D341Med (cell line): ENCODE results near the gene KCNIP1.
A peak's percentile ranks its signal among the peaks of the same experiment; 100 is the strongest.

Source experiments
- DNase-seq: peaks from one replicate; pipeline ENCODE4 v3.0.0; 2012; ENCODE audit warnings: low spot score

KCNIP1 gene

DNA sequence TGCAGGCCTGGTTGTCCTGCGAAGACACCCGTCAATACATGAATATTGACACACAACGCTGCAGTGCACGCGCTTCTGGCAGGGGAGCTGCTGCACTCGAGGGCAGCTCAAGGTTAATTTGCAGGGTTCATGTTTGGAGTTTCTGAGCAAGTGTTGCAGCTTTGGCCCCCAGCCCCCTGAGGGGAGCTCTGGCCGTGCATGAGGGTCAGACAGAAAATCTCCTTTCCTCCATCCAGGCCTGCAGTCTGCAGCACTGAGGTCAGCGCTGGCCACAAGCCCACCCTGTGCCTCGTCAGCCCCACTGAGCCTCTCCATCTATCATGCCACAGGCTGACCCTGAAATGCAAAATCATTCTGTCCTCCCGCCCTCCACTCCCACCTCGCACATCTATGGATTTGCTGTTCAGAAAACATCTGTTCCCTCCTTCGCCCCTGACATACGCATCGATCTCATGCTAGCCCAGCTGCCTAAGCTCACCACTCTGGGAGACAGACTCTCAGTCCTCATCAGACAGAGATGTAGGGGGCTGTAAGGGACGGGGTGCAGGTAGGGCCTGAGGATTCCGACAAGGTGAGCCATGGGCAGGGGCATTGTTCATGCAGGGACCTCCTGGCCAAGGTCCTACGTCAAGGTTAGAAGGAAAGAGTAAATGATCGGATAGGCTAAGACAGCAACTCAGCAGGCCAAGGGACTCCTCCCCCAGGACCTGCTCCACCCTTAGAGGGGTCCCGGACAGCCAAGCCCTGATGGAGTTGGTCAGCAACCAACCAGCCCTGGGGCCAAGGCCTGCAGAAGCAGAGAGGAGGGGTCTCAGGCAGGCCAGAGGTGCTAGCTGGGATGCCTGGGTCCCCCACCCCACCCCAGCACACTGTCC, 125.1 kb downstream of the KCNIP1 start:
- DNase-seq: no peak

DNA sequence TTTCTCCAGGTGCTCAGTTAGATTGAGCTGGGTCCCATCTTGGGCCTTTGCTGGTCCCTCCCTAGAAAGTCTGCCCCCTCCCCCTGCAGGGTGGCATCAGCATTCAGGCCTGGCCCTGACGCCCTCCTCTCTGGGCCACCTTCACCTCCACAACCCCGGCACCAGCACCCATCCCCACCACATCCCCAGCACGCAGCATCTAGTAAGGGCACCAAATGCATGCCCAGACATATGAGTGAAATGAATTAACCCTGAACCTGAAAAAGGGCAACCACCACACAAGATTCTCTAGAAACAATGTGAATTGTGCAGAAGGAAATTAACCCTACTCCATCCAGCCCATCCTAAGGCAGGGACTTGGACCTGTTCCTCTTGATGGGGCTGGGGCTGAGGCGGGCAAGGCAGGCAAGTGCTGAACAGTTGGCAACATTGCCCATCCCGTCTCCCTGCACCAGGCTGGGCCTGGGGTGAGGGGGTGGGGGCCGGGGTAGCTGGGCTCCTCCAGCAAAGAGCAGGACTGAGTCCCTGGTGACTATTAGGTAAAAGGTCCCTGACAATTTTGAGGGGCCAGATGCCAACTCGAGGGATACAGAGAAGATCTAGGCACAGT, 125.9 kb downstream of the KCNIP1 start:
- no peak for DNase-seq

DNA sequence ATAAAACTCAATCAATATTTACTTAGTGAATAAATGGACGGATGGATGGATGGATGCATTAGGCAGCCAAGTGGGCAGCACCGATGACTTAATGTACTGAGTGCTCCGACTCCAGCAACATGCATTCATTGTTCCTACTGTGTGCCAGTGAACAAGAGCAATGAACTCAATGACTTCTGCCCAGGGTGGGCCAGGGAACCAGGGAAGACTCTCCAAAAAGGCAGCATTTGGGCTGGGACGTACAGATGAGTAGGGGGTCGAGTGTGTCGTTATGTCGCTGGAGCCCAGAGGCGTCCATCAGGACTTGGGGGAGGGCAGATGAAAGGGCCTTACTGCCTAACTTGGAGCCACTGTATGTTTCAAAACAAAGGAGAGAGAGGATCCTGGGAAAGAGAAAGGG, 126.4 kb downstream of the KCNIP1 start:
- no peak for DNase-seq

DNA sequence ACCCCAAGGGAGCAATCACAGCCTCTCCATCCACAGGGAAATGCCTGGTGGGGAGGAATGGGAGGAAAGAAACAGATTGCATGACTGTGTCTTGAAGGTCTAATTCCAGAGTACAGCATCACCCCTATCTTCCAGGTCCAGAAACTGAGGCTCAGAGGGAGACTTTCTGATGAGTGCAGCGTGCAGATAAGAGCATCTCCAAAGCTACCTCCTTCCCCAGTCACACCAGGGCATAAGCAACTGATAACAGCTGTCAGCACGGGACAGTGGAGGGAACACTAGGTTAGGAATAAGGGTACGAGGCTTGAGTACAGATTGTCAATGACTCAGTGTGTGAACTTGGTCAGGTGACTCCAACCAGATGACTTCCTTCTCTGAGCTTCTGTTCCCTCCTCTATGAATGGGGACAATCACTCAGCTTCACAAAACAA, 126.9 kb downstream of the KCNIP1 start:
- DNase-seq: no peak

DNA sequence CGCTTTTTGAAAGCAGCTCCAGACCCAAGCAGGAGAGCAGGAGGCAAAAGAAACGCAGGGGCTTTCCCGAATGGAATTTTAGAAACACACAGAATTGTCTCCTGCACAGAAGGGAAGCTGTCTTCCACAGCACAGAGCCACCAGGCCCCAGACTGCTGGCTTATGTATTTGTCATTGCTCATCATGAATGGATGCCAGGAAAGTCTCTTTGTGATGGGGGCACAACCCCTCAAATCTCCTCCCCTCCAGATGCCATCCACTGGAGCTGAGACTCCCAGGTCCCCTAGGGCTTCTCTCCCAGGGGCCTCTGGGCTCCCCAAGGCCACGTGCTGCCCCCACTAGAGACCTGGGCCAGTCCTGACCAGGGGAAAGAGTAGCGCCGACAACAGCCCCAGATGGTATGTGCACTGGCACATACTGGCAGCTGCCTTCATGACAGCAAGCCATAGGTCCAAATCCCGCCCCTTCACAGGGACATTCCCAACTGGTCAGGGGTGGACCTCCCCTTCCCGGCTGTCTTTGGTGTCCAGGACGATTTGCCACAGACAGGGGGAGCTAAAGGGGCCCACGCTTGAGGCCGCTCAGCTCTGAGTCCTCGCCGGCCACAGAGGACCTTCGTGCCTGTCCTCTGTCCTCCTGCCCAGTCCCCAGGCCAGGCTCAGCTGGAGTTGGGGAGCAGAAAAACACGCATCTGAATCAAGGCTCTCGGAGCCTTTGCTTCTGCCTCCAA, 127.8 kb downstream of the KCNIP1 start:
- DNase-seq: no peak

DNA sequence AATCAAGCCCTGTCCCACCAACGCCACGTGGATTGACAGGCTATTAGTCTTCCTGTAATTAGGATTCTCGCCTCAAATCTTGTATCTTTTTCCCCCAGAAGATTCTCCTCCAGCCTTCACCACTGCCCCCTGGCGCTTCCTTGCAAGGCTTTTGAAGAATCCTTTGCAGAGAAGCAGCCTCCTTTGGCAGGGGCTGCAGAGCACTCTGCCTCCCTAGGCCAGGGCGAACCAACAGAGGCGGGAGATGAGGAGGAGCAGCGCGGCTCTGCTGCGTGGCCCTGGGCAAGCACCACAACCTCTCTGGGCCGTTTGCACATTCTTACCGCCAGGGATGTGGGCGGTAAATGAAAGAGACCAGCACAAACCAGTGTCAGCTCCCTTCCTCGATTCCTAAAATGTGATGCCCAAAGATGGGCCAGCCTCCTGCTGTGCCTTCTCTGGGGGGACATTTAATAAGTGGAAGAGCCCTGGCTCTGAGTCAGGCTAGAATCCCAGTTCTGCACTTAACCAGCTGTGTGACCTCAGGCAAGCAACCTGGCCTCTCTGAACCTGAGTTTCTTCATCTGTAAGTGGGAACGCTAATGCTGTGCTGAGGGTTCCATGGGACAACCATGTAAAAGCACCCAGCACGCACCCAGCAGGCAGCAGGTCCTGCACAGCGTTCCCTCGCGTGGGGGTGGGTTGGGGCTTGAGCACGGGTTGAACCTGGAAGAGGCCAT, 128.6 kb downstream of the KCNIP1 start:
- peak; percentile 35 for DNase-seq

DNA sequence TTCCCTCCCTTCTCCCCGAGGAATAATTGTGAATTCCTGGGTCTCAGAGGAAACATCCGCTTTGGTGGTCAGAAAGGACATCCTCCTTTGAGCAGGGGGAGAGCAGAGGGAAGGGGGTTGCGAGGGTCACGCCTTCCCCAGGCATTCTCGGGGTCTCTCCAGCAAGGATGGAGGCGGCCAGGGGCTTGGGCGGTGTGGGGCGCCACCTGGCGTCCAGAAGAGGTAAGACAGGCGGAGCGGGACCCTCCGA, 129.1 kb downstream of the KCNIP1 start:
- DNase-seq: peak; percentile 84

DNA sequence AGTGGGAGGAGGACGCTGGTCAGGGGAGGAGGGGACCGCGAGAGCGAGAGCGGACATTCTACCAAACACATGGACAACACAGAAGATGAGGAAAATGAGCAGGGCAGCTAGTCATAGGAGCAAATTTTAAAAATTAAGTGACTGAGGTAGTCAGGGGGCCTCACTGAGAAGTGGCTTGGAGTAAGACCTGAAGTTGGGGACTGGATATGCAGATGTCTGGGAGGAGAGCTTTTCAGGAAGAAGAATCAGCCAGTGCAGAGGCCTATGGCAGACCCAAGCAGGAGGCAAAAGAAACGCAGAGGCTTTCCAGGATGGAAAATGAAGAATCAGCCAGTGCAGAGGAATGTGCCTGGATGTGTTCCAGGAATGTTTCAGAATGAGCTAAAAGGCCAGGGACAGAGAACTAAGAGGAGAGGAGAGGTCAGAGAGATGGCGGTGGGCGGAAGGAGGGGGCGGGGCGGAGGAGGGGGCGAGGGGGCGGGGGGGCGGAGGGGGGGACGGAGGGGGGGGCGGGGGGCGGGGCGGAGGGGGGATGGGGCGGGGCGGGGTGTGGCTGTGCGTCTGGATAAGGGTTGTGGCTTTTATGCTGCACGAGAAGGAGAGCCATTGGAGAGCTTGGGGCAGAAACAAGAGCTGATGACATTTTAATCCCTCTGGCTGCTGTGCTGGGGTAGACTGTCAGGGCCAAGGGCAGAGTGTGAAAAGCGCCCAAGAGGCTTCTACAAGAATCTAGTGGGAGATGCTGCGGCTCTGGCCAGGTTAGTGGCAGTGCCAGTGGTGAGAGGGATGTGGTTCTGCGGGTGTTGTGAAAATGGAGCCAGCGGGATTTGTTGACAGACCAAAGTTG, 129.6 kb downstream of the KCNIP1 start:
- DNase-seq: peak; percentile 35

DNA sequence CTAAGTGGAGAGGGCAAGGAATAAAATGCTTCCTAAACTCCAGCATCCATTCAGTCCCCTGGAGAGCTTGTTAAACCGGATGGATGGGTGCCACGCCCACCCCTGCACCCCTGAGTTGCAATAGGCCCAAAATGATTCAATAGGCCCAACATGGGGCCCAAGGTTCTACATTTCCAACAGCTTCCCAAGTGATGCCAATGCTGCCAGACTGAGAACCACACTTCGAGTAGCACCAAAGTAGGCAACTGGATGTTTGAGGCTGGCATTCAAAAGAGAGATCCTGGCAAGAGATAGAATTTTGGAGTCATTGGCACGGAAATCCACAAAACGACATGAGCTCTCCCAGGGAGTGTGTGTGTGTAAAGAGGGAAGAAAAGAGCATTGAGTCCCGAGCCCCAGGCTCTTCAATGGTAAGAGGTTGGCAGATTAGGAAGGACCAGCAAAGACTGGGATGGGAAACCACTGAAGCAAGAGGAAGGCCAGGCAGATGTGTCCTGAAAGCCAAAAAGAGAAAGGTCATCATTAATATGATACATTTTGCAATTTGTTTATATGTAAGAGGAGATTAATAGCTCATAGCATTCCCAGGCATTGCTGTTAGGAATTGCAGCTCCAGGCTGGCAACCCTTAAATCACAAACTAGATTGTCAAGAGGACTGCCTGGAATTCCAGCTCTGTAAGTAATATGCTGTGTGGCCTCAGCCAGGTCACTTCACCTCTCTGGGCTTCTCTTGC, 130.6 kb downstream of the KCNIP1 start:
- DNase-seq: no peak

DNA sequence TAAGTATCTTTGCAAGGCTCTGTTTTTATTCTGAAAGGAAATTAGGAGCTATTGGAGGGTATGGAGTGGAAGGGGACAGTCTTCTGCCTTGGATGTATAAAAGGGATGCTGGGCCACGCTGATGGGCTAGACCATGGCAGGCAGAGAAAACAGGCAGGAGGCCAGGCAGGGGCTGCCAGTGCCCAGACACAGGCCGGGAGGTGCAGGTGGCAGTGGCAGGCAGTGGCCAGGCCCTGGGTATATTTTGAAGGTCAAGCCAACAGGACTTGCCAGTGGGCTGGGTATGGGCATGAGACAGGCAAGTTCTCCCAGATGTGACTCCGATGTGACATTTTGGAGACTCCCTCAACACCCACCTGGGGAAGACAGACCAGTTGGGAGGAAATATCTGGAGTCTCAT, 131.9 kb downstream of the KCNIP1 start:
- no peak for DNase-seq

DNA sequence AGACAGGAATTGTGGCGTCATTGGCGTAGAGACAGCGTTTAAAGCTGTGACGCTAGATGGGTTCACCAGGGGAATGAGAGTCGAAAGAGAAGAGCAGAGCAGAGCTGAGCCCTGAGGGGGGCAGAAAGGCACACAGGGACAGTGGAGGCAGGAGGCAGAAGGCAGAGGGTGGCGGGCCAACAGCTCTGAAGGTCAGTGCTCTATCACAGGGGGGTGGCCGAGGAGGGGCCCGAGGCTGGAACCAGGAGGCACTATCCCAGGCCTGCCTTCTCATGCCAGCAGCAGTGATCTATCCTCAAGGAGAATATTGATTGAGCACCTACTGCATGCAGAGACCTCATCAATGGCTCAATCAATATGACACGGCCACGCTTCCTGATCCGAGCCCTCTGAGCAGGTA, 132.4 kb downstream of the KCNIP1 start:
- no peak for DNase-seq

DNA sequence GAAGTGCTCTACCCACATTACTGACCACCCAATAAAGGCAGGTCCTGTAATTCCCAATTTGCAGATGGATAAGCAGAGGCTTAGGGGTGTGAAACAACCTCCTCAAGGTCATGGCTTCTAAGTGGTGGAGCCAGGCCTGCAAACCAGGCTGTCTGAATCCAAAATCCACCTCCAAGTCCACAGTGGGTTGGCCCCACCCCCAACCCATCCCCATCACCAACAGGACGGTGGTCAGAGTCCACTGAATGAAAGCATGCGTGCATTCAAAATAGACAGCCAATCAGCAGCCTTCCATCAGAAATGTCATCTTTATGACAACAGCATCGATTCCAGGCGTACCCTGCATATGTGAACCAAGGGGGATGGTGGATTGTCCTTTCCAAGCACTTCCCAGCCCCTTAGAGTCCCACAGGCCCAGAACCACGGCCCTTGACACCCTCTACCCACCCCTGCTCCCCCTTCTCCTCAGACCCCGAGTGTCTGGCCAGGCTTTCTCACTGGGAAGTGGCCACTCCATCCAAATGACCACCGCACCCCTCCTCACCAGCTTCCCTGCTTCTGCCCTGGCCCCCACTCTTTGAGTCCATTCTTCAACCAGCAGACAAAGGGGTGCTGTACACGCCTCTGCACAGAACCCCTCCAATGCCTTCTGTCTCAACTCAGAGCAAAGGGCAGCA, 133.1 kb downstream of the KCNIP1 start:
- DNase-seq: no peak

DNA sequence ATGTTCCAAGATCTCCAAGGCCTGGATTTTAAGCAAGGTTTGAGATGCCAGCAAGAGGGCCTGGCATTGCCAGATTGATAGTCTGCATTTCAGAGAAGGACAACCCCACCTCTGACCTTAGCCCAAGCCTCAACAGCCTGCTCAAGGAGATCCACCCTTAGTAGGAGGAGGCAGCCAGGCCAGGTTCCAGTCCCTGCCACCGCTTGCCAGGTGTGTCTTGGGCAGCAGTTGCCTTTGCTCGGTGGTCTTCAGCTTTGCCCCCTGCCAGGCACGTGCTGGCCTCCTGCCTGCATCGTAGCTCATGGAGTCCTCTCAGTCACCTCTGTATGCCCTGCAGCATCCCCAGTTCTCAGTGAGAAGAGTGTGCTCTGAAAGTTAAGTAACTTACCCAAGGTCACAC, 134.2 kb downstream of the KCNIP1 start:
- no peak for DNase-seq

DNA sequence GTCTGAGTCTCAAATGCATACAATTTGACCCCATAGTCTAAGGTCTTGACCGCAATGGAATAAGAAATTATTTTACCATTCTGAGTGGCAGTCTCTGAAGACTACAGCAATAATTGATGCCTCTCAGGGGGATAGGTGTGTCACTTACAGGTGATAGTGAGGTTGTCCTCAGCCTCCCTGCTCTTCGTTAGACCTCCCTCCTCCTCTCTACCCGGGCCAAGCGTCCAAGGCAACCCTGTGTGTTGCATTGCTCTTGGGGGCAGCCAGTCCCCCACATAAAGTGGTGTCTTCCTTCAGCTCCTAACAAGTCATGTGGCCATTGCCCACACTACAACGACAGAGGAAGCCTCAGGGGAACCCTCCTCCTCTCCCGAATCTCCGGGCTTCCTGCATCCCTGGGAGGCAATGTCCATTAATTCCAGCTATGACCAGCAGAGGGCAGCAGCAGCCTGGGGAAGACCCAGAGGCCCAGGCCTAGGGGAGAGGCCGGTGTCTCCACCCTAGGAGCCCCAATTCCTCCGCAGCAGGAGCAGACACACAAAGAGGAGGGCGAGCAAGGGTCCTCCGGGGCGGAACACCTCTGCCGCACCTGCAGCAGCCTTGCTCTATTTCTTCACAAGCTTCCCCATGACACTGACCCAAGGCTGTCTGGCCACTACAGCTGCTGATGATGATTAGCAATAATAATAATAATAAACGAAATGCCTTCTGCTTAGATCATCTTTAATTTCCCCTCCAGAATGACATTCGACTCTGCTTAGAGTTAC, 134.8 kb downstream of the KCNIP1 start:
- DNase-seq: peak; percentile 77

DNA sequence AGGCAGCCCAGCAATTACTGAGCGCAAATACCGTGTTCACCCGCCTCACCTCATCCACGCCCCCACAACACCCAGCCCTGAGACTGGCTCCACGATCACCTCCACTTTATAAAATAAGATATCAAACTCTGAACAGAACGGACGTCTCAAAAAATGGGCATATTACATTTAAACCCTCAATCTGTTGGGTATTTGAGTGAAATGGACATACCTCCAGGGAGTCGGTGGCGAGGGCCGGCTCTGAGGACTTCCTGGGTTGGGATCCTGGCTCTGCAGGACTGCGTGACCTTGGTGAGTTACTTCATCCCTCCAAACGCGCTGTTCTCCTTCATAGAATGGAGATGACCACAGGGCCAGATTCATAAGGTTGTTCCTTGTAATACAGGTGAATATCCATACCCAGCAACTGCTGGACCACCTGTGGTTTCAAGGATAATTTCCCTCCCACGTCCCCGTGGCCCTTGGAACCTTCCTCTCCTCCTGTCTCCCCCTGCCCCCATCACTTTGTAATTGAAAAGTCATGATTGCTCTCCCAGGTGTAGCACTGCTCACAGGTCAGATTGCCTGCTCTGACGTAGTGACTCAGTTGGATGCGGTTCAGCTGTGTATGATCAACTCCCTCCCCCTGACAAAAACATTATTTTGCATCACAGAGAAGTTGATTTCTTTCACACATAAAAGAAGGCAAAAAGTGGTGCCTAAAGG, 135.6 kb downstream of the KCNIP1 start:
- DNase-seq: no peak

DNA sequence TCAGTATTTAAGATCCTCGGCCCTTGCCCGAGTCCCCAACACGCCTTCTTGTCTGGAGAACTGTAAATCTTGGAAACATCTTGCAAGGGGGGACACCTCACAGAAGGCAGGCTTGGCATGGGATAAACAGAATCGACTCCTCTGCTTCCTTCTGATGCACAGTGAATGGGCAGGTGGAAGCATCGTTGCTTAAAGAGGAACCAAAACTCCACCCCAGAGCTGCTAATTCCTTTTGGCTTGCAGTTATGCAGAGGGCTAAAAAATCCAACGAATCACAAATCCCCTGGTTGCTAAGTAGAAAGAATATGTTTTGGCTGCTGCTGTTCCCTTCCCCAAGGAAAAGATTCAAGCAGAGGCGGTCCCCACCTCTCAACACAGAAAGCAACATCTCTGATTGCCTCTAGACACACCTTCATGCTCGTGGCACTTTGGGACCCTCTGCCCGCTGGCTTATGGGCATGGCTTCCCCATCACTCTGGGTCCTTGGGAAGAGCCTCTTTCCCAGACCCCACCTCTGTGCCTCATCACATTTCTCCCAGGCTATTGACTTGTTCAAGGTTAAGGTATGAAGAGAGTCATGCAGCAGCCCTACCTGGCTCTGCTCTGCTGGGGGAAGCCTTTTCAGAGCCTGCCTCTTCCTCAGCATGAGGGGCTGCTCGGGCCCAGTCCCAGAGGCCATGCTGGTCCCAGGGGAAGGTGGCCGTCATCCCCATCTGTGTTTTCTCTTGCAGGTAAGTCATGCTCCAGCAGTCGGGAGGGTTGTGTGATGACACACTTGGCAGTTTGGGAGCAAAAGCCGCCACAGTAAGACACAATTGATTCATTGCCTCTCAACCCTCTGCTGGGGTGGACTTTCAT, 137.1 kb downstream of the KCNIP1 start:
- DNase-seq: no peak

DNA sequence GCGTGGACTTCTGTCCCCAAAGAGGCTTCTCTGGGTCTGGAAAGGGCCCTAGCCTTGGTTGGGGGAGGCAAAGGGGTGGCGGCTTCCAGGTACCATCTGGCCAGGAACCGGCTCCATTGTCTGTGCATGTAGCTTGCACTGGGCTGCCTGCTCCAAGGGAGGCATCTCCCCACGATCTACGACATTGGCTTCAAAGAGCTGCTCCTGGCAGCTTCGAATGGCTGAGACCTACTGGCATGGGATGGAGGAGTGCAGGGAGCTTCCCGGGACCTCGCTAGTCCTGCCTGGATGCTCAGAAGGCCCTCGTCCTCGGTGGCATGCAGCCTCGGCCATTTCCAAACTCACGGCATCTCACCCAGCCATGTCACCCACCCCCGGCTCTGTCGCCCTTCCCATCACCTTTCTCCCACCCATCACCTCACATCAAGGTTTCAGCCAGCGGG, 137.8 kb downstream of the KCNIP1 start:
- DNase-seq: no peak
